H9 (cell line): ENCODE measurements around the gene OR52L1. TPM values are rescaled to one million over a fixed set of nuclear protein-coding genes. Genes with fewer than 3 reads are reported as not detected.

Experiments used
- DNase-seq: peaks from one replicate; pipeline ENCODE4 v3.0.0-alpha.2; 2017
- H2AFZ ChIP-seq: one replicate; pipeline ENCODE4 v1.6.1; 2013; ENCODE audit warnings: mild to moderate bottlenecking, low read length, control low read depth, moderate library complexity
- H2AK5ac ChIP-seq: 2 replicates; pipeline ENCODE4 v1.6.1; 2013; ENCODE audit warnings: low read length, control low read depth, mixed read lengths; ENCODE audit not compliant: insufficient read length
- H2BK120ac ChIP-seq: one replicate; pipeline ENCODE4 v1.6.1; 2013; ENCODE audit warnings: low read depth, mild to moderate bottlenecking, low read length, control low read depth, inconsistent platforms; ENCODE audit not compliant: poor library complexity, severe bottlenecking
- H2BK12ac ChIP-seq: 2 replicates; pipeline ENCODE4 v1.6.1; 2013; ENCODE audit warnings: low read length, control low read depth, mixed read lengths, low read depth; ENCODE audit not compliant: insufficient read length
- H2BK15ac ChIP-seq: 2 replicates; pipeline ENCODE4 v1.6.1; 2013; ENCODE audit warnings: low read depth, low read length, control low read depth
- H2BK20ac ChIP-seq: one replicate; pipeline ENCODE4 v1.6.1; 2013; ENCODE audit warnings: low read depth, mild to moderate bottlenecking, low read length, control low read depth, inconsistent platforms; ENCODE audit not compliant: poor library complexity, severe bottlenecking
- H2BK5ac ChIP-seq: 2 replicates; pipeline ENCODE4 v1.6.1; 2013; ENCODE audit warnings: low read length, control low read depth, mixed read lengths; ENCODE audit not compliant: insufficient read length
- H3K14ac ChIP-seq: 2 replicates; pipeline ENCODE4 v1.6.1; 2013; ENCODE audit warnings: low read length, control low read depth; ENCODE audit not compliant: insufficient read depth
- H3K18ac ChIP-seq: 2 replicates; pipeline ENCODE4 v1.6.1; 2013; ENCODE audit warnings: low read depth, mild to moderate bottlenecking, mixed read lengths, low read length, control low read depth; ENCODE audit not compliant: insufficient read length
- H3K23ac ChIP-seq: 2 replicates; pipeline ENCODE4 v1.6.1; 2013; ENCODE audit warnings: low read length, control low read depth, mixed read lengths, low read depth; ENCODE audit not compliant: insufficient read length
- H3K23me2 ChIP-seq: 2 replicates; pipeline ENCODE4 v1.6.1; 2013; ENCODE audit warnings: low read depth, mild to moderate bottlenecking, mixed read lengths, low read length, control low read depth; ENCODE audit not compliant: insufficient read length, poor library complexity, severe bottlenecking
- H3K27ac ChIP-seq: 2 replicates; pipeline ENCODE4 v1.5.1; 2013; ENCODE audit warnings: low read length, control low read depth, mixed read lengths, low read depth; ENCODE audit not compliant: insufficient read length
- H3K27me3 ChIP-seq: 2 replicates; pipeline ENCODE4 v1.6.1; 2013; ENCODE audit warnings: low read length, control low read depth, inconsistent platforms; ENCODE audit not compliant: insufficient read depth
- H3K4ac ChIP-seq: 2 replicates; pipeline ENCODE4 v1.6.1; 2013; ENCODE audit warnings: low read depth, mild to moderate bottlenecking, control low read depth, inconsistent platforms, low read length, moderate library complexity
- H3K4me1 ChIP-seq: 2 replicates; pipeline ENCODE4 v1.6.1; 2013; ENCODE audit warnings: low read length, control low read depth, inconsistent platforms; ENCODE audit not compliant: insufficient read depth
- H3K4me2 ChIP-seq: 2 replicates; pipeline ENCODE4 v1.6.1; 2013; ENCODE audit warnings: low read length, control low read depth, mixed read lengths; ENCODE audit not compliant: insufficient read length, insufficient read depth
- H3K56ac ChIP-seq: 2 replicates; pipeline ENCODE4 v1.6.1; 2013; ENCODE audit warnings: low read depth, mild to moderate bottlenecking, mixed read lengths, low read length, control low read depth; ENCODE audit not compliant: insufficient read length
- H3K79me1 ChIP-seq: 2 replicates; pipeline ENCODE4 v1.6.1; 2013; ENCODE audit warnings: low read depth, mild to moderate bottlenecking, moderate library complexity, low read length, control low read depth, inconsistent platforms; ENCODE audit not compliant: insufficient read depth, poor library complexity, severe bottlenecking
- H3K79me2 ChIP-seq: 2 replicates; pipeline ENCODE4 v1.6.1; 2013; ENCODE audit warnings: low read length, control low read depth, inconsistent platforms; ENCODE audit not compliant: insufficient read depth
- H3K9ac ChIP-seq: 2 replicates; pipeline ENCODE4 v1.6.1; 2013; ENCODE audit warnings: low read length, control low read depth, mixed read lengths; ENCODE audit not compliant: insufficient read length; ENCODE audit errors: extremely low read depth
- H3K9me3 ChIP-seq: one replicate; pipeline ENCODE4 v1.6.1; 2013; ENCODE audit warnings: low read depth, low read length, inconsistent platforms; ENCODE audit not compliant: control insufficient read depth
- H3T11ph ChIP-seq: one replicate; pipeline ENCODE4 v1.6.1; 2013; ENCODE audit warnings: mild to moderate bottlenecking, low read length, control low read depth, inconsistent platforms
- H4K20me1 ChIP-seq: one replicate; pipeline ENCODE4 v1.6.1; 2013; ENCODE audit not compliant: control insufficient read depth, insufficient read length, insufficient read depth
- H4K5ac ChIP-seq: 2 replicates; pipeline ENCODE4 v1.6.1; 2013; ENCODE audit warnings: low read depth, mild to moderate bottlenecking, mixed read lengths, low read length, control low read depth; ENCODE audit not compliant: insufficient read length
- H4K8ac ChIP-seq: replicated peaks from 2 replicates; pipeline ENCODE4 v1.6.1; 2013; ENCODE audit warnings: low read length, control low read depth, mixed read lengths, low read depth; ENCODE audit not compliant: insufficient read length
- H4K91ac ChIP-seq: 2 replicates; pipeline ENCODE4 v1.6.1; 2013; ENCODE audit warnings: low read depth, mild to moderate bottlenecking, moderate library complexity, mixed read lengths, low read length, control low read depth; ENCODE audit not compliant: insufficient read length
- H3K27ac Mint-ChIP-seq, 3 experiments: 2 replicates in 2 of 3; 3 replicates in 1 of 3; pipeline ENCODE4 v1.8.0; 2020 to 2021; ENCODE audit warnings: mixed read lengths in 3 of 3, mild to moderate bottlenecking in 1 of 3, moderate library complexity in 1 of 3
- H3K27me3 Mint-ChIP-seq: 2 replicates; pipeline ENCODE4 v1.8.0; 2021; ENCODE audit warnings: low read depth, mild to moderate bottlenecking, moderate library complexity, mixed read lengths
- H3K36me3 Mint-ChIP-seq, 3 experiments: 2 replicates in 2 of 3; 3 replicates in 1 of 3; pipeline ENCODE4 v1.8.0; 2020 to 2021; ENCODE audit warnings: low read depth in 3 of 3, mixed read lengths in 3 of 3; ENCODE audit not compliant: insufficient read depth in 1 of 3
- H3K4me1 Mint-ChIP-seq, 2 experiments: 2 replicates each; pipeline ENCODE4 v1.8.0; 2020; ENCODE audit warnings: mixed read lengths in 2 of 2
- H3K4me3 Mint-ChIP-seq, 2 experiments: 2 replicates in 1 of 2; 3 replicates in 1 of 2; pipeline ENCODE4 v1.8.0; 2020 to 2021; ENCODE audit warnings: mild to moderate bottlenecking in 2 of 2, mixed read lengths in 2 of 2, moderate library complexity in 1 of 2
- H3K9me3 Mint-ChIP-seq, 2 experiments: 2 replicates in 1 of 2; 3 replicates in 1 of 2; pipeline ENCODE4 v1.8.0; 2020; ENCODE audit warnings: mild to moderate bottlenecking in 2 of 2, mixed read lengths in 2 of 2, moderate library complexity in 1 of 2
- CTCF ChIP-seq: fragments of 200-600 bp; sonication (generic); conservative IDR thresholded peaks from 3 replicates; pipeline ENCODE4 v1.8.0; 2021; ENCODE audit warnings: antibody characterized with exemption, mild to moderate bottlenecking
- WGBS: extraction: QIAGEN DNeasy Blood & Tissue Kit; methylation state at CpG from one replicate; pipeline ENCODE4 v1.1.7; 2013; ENCODE audit warnings: missing lambda C conversion rate, low lambda C conversion rate, mixed read lengths; ENCODE audit not compliant: insufficient read length; ENCODE audit errors: extremely low coverage; 5-methylcytosine and 5-hydroxymethylcytosine counted together
- total RNA-seq: library from RNA; stranded (reverse); gene quantifications from 2 replicates; pipeline ENCODE4 v1.2.1, GENCODE V29; 2021

Gene OR52L1
- total RNA-seq, 1 experiment from 2014 or later = not detected

- Mint-ChIP-seq H3K36me3 (no peaks in the 10 kb centered on the region), H3K27ac (no peak within 1 kb of the TSS), H3K4me1 (no peaks in the 10 kb centered on the region), H3K27me3 (no peaks in the 10 kb centered on the region), H3K9me3 (no peaks in the 10 kb centered on the region), H3K4me3 (no peak within 1 kb of the TSS)
- no peak for TF ChIP-seq CTCF
- H3K4ac ChIP-seq = no peak within 1 kb of the TSS
- no peak within 1 kb of the TSS for H4K8ac ChIP-seq
- no peak within 1 kb of the TSS for H2AFZ ChIP-seq
- H3K4me1 ChIP-seq = no peaks in the 10 kb centered on the region
- no peaks in the 10 kb centered on the region for H3K27me3 ChIP-seq
- H3K18ac ChIP-seq = no peak within 1 kb of the TSS
- no peak within 1 kb of the TSS for H2BK15ac ChIP-seq
- no peak within 1 kb of the TSS for H4K5ac ChIP-seq
- H3K14ac ChIP-seq = no peak within 1 kb of the TSS
- H2BK120ac ChIP-seq = no peak within 1 kb of the TSS
- no peak within 1 kb of the TSS for H3K27ac ChIP-seq
- no peak within 1 kb of the TSS for H3T11ph ChIP-seq
- H3K4me2 ChIP-seq = no peak within 1 kb of the TSS
- no peaks in the 10 kb centered on the region for H3K9me3 ChIP-seq
- H2BK20ac ChIP-seq = no peak within 1 kb of the TSS
- H4K91ac ChIP-seq = no peak within 1 kb of the TSS
- H3K56ac ChIP-seq = no peak within 1 kb of the TSS
- H3K23me2 ChIP-seq = no peaks in the 10 kb centered on the region
- H2BK12ac ChIP-seq = no peak within 1 kb of the TSS
- no peak within 1 kb of the TSS for H2AK5ac ChIP-seq
- no peaks in the 10 kb centered on the region for H3K79me2 ChIP-seq
- no peaks in the 10 kb centered on the region for H4K20me1 ChIP-seq
- no peak within 1 kb of the TSS for H2BK5ac ChIP-seq
- WGBS = no CpG with 5 or more reads among the region's 1 CpG
- no peak within 1 kb of the TSS for H3K9ac ChIP-seq
- no peak for DNase-seq
- H3K79me1 ChIP-seq = no peaks in the 10 kb centered on the region
- H3K23ac ChIP-seq = no peak within 1 kb of the TSS
These were observed 44.1 kb upstream of the OR52L1 start, which contains the start of gene OR56A1 for GRCh38 chr11:6030708-6031405. TSS of gene OR56A1 (minus strand) at chr11:6030758. CDS start at chr11:6027692, 3,066 bp downstream.
